CD4-positive, alpha-beta T cell treated with Interleukin-2 at 100 ng/mL for 4 hours (primary cell): Measurements from ENCODE around the gene FCER1G.

Source experiments
- DNase-seq: peaks from one replicate; pipeline ENCODE4 v3.0.0-alpha.2; 2020; ENCODE audit warnings: low spot score

FCER1G gene

DNA sequence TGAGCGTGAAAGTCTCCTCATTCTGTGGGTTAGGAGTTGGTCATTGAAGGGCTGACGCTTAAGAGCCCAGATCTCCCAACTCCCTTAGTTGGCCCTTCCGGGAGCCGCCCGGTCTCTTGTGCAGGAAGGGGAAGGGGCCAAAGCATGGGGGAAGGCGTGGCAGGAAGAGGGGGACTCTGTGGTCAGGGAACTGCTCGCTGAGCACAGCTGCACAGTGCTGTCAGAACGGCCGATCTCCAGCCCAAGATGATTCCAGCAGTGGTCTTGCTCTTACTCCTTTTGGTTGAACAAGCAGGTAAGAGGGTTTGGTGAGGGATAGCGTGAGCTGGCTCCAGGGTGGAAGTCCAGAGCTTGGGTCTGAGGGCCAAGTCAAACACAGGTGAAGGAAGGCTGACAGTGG lies at the start of gene FCER1G:
FCER1G (plus strand) TSS at position 220 of the 400 bp plus-strand sequence; CDS start at position 247, 27 bp downstream.
- no peak for DNase-seq

GRCh38 chr1:161165742-161166668 lies 49.1 kb upstream of the FCER1G start, which contains the start of gene PPOX:
PPOX (plus strand) TSS chr1:161166426; CDS start chr1:161166848, 422 bp downstream.
- peak; percentile 97 for DNase-seq

DNA sequence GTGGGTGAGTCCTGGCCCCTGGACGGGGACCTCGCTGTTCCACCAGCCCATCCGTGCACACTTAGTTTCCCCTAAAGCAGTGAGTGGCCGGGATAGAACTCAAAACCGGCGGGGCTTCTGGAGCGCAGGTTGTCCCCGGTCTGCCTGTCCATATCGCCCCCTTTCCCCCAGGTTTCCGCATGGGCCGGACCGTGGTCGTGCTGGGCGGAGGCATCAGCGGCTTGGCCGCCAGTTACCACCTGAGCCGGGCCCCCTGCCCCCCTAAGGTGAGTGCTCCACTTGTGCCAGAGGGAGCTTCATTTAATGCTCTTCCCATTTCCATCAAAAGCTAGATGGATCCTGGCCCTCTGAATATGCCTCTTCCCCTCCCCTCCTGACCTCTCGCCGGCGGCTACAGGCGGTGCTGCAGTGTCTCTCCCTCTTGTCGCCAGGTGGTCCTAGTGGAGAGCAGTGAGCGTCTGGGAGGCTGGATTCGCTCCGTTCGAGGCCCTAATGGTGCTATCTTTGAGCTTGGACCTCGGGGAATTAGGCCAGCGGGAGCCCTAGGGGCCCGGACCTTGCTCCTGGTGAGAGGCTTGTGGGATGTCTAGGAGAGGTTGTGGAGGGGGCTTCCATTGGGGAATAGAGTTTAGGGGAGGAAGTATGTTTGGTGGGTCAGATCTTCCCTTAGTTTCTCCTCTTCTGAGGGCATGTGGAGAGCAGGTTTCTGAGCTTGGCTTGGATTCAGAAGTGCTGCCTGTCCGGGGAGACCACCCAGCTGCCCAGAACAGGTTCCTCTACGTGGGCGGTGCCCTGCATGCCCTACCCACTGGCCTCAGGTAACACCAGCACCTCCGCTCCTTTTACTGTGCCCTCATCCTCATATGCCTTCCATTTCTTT lies 48.2 kb upstream of the FCER1G start:
- no peak for DNase-seq

DNA sequence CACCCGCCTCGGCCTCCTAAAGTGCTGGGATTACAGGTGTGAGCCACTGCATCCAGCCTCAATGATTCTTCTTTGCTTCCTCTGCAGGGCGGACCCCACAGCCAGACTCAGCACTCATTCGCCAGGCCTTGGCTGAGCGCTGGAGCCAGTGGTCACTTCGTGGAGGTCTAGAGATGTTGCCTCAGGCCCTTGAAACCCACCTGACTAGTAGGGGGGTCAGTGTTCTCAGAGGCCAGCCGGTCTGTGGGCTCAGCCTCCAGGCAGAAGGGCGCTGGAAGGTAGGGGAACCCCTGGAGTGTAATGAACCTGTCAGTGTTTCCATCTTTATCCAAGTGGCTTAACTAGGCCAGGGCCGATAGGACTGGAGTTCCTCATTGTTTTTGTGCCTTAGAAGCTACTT lies 46.2 kb upstream of the FCER1G start:
- no peak for DNase-seq

GRCh38 chr1:161171191-161171590 lies 43.9 kb upstream of the FCER1G start:
- DNase-seq: no peak

- DNase-seq: no peak
Measured at GRCh38 chr1:161171696-161172095, 43.4 kb upstream of the FCER1G start.

DNA sequence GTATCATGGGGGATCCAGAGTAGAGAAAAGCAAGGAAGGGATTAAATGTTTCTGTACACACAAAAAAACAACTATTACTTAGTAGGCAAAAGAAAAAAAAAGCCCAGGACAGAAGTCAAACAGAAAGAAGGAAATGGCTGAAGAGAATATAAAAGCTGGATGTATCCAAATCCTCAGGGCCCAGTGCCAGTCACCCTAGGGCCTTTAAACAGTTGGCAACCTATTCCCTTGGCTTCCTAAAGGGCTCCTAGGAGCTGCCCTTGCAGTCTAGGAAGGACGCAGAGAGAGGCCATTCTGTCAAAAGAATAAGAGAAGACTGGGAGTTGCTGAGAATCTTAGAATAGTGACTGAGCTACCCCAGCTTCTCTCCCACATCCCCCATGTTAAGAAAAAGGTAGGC lies 42.7 kb upstream of the FCER1G start:
- no peak for DNase-seq

DNA sequence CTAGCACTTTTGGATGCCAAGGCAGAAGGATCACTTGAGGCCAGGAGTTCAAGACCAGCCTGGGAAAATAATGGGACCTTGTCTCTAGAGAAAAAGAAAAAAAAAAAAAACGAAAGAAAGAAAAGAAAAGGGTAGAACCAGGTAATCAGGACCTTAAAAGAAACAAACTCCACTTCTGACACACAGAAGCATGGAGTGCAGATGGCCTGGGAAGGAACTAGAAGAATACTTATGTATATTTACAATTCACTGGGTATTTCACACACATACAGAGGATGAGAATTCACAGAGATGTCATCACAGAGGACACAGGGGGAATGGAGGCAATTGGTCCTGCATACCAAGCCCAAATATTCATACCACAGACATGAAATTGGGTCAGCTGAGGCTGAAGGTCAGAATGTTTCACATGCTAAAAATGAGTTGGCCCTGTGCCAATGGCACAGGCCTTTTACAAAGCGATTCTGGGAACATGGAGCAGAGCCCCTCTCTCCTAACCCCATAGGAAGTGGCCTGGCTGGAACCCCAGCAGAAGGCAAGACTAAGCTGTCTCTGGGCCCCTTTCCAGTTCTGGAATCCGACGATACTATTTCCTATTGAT lies 42.2 kb upstream of the FCER1G start:
- DNase-seq: no peak

GRCh38 chr1:161173711-161174110 lies 41.4 kb upstream of the FCER1G start:
- no peak for DNase-seq

DNA sequence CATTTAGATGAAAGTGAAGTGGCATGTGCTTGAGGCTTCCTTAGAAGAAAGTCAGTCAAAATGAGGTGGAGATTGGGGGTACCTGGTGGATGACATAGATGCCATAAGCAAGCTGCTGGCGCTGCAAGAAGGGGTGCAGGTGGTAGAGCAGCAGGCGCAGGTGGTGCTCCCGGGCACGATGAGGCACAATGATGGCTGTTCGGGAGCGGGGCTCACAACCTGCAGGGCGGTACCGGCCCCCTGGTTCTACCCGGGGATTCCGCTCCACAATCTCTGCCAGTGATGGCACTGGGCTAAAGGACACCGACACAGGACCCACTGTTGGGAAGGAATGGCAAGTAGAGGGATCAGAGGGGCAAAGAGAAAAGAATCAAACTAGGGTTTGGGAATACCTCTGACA lies 40.2 kb upstream of the FCER1G start:
- DNase-seq: no peak

DNA sequence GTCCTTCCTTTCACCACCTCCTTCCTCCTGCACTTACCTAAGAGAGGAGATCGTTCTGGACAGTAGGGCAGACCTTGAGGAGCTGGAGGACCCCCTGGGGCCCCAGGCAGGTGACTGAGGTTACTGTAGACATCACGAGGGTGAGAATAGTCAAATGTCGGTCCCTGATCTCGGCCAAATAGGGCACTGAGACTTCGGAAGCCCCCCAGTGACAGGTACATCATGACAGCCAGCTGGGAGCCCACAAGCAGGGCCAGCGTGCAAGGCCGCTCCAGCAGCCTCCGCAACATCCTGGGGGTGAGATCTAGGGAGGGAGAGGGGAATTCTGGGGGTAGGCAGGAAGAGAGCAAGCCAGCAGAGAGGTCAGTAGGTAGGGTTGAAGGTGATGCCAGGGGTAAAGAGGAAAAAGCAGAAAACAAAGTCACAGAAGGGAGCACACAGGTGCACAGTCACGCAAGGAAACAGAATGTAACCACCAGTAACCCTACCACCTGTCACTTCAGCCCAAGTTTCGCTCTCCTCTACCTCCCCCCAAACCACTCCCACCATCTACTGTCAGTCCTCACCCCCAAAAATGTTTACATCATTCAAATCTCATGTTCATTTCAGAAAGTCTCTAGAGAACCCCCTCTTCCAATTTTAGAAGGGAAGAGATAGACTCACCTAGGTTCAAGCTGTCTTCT lies 39.2 kb upstream of the FCER1G start:
- no peak for DNase-seq

DNA sequence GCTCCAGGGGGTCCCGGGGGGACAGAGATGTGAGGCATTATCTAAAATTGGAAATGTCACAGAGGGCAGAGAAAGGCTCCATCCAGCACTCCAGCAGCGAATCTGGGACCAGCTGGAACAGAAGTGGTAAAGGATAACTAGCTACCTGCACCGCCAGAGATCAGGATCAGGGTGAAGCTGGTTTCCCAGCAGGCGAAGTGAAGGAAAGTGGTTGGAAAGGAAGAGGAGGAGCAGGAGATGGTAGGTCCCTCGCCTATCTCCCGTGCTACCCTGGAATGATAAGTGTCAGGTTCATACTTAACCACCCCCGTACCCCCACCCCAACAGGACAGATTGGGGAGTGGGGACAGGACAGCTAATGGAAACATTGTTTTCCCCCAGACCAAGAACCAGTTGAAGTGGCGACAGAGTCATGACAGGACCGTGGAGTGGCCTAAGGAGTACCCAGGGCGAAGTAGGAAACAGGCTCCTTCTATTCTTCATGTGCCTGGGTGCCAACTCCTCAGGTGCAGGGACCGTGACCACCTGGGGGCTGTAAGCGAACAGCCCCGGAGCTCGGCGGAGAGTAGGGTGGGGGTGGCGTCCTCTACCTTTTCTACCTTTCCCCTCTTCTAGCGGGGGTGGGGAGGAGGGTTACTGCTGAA lies 38.5 kb upstream of the FCER1G start:
- DNase-seq: no peak

GRCh38 chr1:161177112-161177935 lies 37.8 kb upstream of the FCER1G start, which contains the start of gene B4GALT3:
B4GALT3 (minus strand) TSS chr1:161177507; CDS start chr1:161176060, 1,447 bp downstream.
- DNase-seq: peak; percentile 94

- no peak for DNase-seq
Measured at GRCh38 chr1:161177936-161178244, 37.2 kb upstream of the FCER1G start.

GRCh38 chr1:161179698-161180097 lies 35.4 kb upstream of the FCER1G start:
- DNase-seq: no peak

- DNase-seq: no peak
Measured at GRCh38 chr1:161180639-161181038, 34.5 kb upstream of the FCER1G start.

DNA sequence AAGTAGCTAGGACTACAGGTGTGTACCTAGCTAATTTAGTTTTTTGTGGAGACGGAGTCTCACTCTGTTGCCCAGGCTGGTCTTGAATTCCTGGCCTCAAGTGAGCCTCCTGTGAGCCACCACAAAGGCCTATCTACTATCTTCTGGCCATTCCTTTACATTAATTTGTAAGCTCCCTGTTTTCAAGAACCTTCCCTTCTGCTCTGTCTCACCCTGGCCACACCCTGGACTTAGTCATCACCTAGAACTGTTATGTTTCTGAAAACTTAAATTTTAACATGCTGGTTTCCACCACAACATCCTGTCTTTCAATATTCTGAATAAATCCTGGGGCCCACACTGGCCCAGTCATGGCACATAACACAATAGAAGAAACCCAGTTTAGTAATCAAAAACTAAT lies 32.9 kb upstream of the FCER1G start:
- DNase-seq: peak; percentile 91

GRCh38 chr1:161185282-161185682 lies 29.8 kb upstream of the FCER1G start:
- peak; percentile 92 for DNase-seq

DNA sequence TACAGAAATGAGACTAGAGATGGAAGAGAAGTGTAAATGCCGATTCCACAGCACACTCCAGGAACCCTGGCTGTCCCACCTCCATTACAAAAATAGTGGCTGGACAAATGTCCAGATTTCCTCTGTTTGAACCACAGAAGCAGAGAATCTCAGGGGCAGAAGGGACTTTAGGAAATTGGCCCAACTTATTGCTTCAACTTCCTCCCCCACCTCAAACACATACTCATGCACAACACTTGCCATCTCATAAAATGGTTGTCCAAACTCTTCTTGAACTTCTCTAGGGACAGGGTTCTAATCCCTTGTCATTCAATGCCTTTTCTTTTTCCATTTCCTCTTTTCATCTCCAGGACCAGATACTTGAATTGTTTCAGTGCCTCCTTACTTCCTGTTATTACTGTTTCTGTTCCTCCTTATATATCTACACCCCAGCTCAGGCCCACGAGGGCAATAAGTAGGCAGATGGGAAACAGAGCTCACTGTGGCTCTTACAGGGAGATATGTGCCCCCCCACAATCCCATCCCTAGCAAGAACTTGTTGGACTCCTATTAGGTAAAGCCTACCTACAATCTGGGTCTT lies 29.3 kb upstream of the FCER1G start:
- no peak for DNase-seq

DNA sequence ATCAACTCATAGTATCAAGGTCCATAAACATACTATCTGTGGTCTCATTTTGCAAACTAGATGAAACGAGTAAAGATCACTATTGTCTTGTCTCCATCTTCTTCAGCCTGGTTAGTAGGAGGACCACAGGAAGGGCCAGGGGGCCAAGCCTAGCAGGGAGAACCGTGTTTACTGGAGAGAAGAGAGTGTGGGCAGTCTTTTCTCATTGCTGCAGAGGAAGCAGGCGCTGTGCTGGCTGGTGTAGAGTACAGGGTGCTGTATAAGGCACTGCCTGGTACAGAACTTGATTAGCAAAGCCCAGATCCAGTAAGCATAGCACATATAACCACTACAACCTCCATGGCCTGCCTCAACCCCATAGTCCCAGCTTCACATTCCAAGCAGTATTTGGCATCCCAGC lies 27.8 kb upstream of the FCER1G start:
- no peak for DNase-seq
